Fibroblast of skin of scalp (primary cell): ENCODE results near the gene NRBF2.
"Not testable (repeated sequence)": the region's sequence is repeated elsewhere in the genome, so short reads cannot be mapped to it uniquely, and the experiment has no call there.

Experiments
- DNase-seq: peaks from one replicate; pipeline ENCODE4 v3.0.0-alpha.2; 2013

NRBF2 gene

DNA sequence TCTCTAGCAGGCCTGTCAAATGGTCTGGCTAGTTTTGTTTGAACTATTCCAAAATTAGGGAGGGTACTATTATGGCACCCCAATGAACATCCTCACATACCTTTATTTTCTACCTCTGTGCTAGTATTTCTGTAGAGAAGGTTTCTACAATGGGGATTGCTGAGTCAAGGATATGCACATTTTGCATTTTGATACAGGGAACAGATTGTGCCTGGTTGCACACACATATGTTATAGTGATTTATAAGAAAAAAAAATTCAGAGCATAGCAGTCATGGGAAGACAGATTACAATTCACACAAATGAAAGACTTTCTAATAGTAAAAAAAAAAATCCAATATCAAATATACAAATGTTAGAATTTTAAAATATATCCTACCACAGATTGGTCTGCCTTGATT lies 14.1 kb upstream of the NRBF2 start:
- no peak for DNase-seq

DNA sequence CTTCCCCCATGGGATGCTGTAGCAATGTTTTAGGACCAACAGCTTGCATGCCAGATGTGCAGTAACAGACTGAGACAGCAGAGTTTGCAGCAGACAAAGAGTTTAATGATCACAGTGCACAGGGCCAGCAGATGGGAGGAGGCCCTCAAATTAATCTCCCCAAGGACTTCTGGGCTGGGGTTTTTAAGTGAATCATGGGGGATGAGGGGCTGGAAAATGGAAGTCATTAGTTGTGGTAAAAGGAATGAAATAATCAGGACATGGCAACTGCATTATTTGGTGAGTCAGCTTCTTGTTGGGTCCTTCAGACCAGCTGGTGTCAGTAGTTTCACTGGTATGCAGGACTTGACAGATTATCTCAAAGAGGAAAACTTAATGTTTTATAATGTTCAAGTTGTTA lies 12.6 kb upstream of the NRBF2 start:
- peak; percentile 98 for DNase-seq

DNA sequence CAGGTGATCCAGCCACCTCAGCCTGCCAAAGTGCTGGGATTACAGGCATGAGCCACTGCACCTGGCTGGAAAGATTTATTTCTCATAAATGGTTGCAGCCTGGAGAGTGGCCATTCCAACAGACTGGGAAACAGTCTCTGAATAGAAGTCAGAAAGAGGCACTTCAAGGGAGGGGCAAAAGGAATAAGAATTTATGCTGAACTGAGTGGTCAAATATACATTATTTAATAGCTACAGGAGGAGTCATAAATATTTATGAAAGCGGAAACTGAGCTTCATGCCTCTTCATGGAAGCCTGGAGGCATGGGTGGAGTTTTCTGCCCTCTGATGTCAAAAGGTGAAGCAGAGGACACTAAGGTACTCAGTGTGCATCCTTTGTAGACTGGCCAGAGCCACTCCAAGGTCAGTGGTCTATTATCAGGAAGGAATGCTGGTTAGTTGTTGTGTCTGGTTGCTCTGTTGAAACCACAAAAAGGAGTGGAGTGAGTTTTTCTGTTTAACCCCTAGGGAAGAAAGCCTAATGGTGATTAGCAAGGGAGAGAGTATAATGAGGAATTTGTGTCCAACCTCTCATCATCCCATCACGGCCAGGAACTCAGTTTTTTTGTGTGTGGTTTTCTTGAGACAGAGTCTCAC lies 9.3 kb upstream of the NRBF2 start:
- DNase-seq: peak; percentile 19

DNA sequence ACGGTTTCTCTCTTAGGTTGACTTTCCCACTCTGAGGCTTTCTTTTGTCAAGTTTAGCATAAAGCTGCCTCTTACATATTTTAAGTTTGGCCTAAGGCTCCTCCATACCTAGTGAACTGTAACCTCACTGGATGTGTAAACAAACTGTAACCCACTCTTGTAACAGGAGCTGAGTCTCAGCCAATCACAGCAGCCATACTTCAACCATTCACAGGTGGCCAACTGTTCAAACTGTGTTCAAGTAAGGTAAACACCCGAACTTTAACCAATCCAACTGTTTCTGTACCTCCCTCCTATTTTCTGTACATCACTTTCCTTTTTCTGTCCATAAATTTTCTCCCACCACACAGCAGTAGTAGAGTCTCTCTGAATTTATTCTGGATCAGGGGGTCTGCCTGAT lies 7.7 kb upstream of the NRBF2 start:
- no peak for DNase-seq

DNA sequence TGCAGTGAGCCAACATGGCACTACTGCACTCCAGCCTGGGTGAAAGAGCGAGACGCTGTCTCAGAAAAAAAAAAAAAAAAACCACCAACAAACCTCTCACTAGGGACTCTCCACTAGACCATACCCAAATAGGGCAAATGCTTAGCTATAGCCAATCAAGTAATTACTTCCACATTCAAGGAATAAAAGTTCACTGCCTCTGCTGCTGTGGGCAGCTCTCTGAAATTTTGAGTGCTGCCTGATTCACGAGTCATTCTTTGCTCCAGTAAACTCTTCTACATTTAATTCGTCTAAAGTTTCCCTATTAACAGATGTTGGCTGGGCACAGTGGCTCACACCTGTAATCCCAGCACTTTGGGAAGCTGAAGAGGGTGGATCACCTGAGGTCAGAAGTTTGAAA lies 4.7 kb upstream of the NRBF2 start:
- peak; percentile 66 for DNase-seq

- DNase-seq: peak; percentile 40
Observed at GRCh38 chr10:63129888-63130287, 3.2 kb upstream of the NRBF2 start.

- no peak for DNase-seq
Observed at GRCh38 chr10:63132651-63133055, 475 bp upstream of the NRBF2 start.

GRCh38 chr10:63133821-63134557 lies 861 bp downstream of the NRBF2 start:
- DNase-seq: peak; percentile 31

- no peak for DNase-seq
Observed at GRCh38 chr10:63137306-63137705, 4.2 kb downstream of the NRBF2 start.

- no peak for DNase-seq
Observed at GRCh38 chr10:63140077-63140476, 6.9 kb downstream of the NRBF2 start.

- DNase-seq: no peak
Observed at GRCh38 chr10:63142136-63142535, 9.0 kb downstream of the NRBF2 start.

GRCh38 chr10:63143987-63144386 lies 10.9 kb downstream of the NRBF2 start:
- DNase-seq: no peak

DNA sequence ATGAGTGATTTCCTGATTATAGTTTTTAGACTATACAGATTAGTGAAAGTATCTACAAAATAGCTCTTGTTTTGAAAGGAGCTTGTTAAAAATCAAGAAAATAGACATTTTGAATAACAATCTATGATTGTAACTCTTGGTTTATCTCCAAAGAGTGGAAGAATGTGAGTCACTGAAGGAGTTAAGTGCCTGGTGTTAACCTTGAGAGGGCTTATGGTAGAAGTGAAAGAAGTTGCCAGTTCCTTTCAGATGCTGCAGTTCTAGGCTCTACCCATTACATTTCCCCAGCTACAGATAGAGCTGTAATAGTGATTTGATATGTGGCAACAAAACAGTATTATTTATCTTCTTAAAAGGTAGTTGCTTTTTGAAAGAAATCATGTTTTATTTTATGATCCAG lies 12.7 kb downstream of the NRBF2 start:
- no peak for DNase-seq

GRCh38 chr10:63146503-63146902 lies 13.4 kb downstream of the NRBF2 start:
- no peak for DNase-seq

GRCh38 chr10:63150745-63151144 lies 17.6 kb downstream of the NRBF2 start:
- no peak for DNase-seq

DNA sequence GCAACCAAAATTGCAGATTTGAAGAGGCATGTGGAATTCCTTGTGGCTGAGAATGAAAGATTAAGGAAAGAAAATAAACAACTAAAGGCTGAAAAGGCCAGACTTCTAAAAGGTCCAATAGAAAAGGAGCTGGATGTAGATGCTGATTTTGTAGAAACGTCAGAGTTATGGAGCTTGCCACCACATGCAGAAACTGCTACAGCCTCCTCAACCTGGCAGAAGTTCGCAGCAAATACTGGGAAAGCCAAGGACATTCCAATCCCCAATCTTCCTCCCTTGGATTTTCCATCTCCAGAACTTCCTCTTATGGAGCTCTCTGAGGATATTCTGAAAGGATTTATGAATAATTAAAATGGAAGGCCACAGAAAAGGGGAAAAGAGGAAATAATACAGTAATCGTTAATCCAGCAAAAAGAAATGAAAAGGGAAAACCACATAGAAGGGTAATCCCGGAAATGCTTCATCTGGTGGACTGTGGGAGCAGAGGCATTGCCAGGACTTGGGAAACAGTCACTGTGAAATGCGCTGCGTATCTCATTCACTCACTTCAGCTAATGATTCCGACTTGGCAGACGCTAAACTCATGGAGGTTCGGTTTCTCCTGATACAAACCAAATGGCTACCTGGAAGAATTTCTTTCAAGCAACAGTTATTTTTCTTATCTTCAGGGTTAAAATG lies 20.9 kb downstream of the NRBF2 start:
- not testable (repeated sequence) for DNase-seq

DNA sequence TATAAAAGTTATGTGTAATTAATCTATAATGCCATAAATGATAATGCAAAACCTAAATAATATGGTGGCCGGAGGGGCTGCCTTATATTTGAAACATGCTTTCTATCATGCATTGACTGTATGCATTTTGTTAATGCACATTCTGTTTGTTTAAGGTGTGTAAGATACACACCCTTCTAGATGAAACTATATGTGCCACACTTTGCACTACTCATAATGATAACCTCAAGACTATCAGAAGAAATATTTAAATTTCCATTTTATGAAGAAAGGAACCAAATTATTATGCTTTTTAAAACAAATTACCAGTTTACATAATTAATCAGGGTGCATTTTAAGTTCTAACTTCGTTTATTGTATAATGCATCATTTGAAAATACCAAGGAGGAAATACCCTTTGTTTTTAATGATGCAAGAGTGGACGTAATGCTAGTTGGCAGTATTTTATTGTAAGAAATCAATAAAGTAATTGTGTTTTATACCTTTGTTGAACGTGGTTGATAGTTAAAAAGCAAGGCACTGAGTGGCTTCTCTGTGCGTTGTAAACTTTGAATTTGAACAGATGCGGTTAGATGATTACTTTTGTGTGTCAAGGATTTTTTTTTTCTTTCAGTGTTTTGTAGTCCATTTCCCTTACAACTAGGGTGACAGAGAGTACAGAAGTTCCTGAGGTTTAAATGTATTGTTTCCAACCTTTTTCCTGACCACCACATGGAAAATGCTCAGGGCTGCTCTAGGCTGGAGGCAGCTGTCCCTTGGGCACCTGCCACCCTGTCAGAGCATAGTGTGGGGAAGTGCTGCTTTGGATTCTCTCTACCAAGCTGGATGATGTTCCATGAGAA lies 21.6 kb downstream of the NRBF2 start:
- DNase-seq: no peak

DNA sequence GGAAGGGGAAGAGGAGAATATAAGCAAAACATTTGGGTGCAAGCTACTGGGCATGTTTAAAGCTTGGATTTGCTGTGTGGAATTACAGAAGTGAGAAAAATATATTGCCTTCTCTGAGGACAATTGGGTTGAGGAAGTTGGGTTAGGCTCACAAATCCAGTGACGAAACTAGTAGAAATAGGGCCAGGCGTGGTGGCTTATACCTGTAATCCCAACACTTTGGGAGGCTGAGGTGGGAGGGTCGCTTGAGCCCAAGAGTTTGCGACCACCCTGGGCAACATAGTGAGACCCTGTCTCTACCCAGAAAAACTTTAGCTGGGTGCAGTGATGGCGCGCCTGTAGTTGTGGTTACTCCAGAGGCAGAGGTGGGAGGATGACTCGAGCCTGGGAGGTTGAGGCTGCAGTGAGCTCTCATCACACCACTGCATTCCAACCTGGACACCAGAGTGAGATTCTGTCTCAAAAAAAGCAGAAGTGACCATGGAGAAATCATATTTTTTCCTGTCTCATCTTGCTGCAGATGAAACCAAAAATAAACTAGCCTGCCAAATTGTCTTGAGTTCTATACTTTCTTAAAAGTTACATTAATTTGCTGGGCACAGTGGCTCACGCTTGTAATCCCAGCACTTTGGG lies 22.4 kb downstream of the NRBF2 start:
- no peak for DNase-seq

DNA sequence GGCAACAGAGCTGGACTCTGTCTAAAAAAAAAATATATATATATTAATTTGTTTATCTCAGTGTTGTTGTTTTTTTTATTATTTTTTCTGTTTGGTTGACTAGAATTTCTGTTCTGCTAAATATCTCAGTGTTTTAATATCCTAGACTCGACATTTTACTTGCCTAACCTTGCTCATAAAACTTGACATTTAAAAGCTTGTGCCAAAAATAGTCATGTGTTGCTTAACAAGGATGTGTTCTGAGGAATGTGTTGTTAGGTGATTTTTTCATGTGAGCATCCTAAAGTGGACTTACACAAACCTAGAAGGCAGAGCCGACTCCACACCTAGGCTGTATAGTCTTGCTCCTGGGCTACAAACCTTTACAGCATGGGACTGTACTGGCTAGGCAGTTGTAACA lies 23.1 kb downstream of the NRBF2 start:
- DNase-seq: no peak

DNA sequence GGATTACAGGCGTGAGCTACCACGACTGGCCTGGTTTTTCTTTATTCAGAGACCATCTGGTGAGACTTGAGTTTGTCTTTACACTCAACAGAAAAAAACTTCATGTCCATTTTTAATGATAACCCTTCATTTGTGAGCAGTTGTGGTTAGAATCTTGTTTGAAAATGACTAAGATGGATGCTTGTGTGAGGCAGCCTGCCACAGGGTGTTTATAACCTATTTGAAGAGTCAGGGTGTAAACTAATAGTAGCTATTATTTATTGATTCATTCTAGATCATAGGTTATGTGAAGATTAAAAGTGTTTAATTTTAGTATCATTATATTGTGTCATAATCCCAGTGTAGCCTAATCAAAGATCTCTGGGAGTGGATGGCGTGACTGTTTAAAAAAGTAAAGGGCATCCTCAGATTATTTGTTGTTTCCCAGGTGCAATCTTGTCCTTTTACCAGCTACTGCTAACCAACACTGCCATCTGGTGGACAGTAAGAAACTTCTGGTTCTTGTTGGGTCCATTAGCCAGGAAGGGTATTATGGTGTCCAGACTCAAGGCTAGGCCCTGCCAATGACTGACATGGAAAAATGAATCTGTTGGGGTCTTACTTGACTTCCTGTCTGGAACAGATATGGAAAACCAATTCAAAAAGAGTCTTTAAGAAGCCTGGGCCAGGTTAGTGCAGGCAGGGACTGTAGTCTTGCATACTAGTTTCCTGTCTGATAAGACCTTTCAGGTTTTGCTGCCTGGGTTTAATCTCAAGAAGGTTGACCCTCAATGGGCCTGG lies 24.9 kb downstream of the NRBF2 start:
- DNase-seq: peak; percentile 87

- DNase-seq: no peak
Observed at GRCh38 chr10:63161592-63161991, 28.5 kb downstream of the NRBF2 start.

DNA sequence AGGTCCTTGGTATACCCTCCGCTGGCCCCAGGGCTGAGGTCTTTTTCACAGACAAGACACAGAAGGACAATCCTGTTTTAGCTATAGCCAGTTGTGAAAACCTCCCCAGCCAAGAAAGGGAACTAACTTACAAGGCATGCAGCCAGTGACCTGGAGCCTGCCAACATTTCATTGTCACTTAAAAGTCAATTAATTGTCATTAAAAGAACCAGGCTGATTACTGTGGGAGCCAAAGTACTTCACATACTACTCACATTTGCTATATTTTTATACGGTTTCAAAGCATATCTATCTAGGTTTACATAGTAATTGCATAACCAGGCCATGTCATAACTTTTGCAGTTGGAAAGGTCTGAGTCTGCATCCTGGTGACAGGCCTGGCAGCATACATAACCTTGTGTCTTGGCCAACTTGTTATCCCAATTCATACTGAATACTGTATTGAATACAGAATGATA lies 31.1 kb downstream of the NRBF2 start:
- no peak for DNase-seq
